Caco-2 (cell line): ENCODE data around the gene ASTE1. TPM values are rescaled to one million over a fixed set of nuclear protein-coding genes. Genes with fewer than 3 reads are reported as not detected.

ENCODE experiments used
- Bru-seq: library from RNA; stranded (reverse); fragments of 400-500 nt; gene quantifications from one replicate; lab custom pipeline; 2021; lab: Mats Ljungman, UMichigan
- BruChase-seq, 2 experiments: library from RNA; stranded (reverse); fragments of 400-500 nt; gene quantifications; one replicate each; lab custom pipeline; 2021; lab: Mats Ljungman, UMichigan
- BruUV-seq: library from RNA; stranded (reverse); fragments of 400-500 nt; replicated peaks from 2 replicates; lab custom pipeline; 2021; lab: Mats Ljungman, UMichigan
- CTCF ChIA-PET: fragments of 300-600 bp; sonication (Branson Sonifier 250); formaldehyde crosslinking; loops from one replicate; lab custom pipeline; 2022; ENCODE audit warnings: antibody characterized with exemption; lab: Charles Lee
- POLR2A ChIA-PET: fragments of 300-600 bp; sonication (Branson Sonifier 250); formaldehyde crosslinking; loops from one replicate; lab custom pipeline; 2022; ENCODE audit warnings: antibody characterized with exemption; lab: Charles Lee
- DNase-seq, 2 experiments: peaks; one replicate each; pipeline versions ENCODE4 v3.0.0 to v3.0.0-alpha.2; 2020 to 2022
- H3K27me3 ChIP-seq: replicated peaks from 2 replicates; pipeline ENCODE4 v1.6.0; 2011; ENCODE audit warnings: low read length; ENCODE audit not compliant: control insufficient read depth, insufficient read depth
- H3K36me3 ChIP-seq: 2 replicates; pipeline ENCODE4 v1.5.1; 2011; ENCODE audit warnings: low read length; ENCODE audit not compliant: control insufficient read depth, insufficient read depth
- H3K4me1 ChIP-seq: fragments of 250-450 bp; sonication (Bioruptor Pico); 2 replicates; pipeline ENCODE4 v1.5.1; 2020; ENCODE audit warnings: mild to moderate bottlenecking
- H3K4me3 ChIP-seq: 2 replicates; pipeline ENCODE4 v1.5.1; 2011; ENCODE audit warnings: low read depth, mild to moderate bottlenecking, control low read depth, low read length
- H3K9me3 ChIP-seq: fragments of 250-450 bp; sonication (Bioruptor Pico); 2 replicates; pipeline ENCODE4 v1.5.1; 2020; ENCODE audit warnings: mild to moderate bottlenecking, moderate library complexity
- H3K27ac Mint-ChIP-seq: one replicate; pipeline ENCODE4 v1.8.0; 2022; ENCODE audit warnings: mixed read lengths; ENCODE audit not compliant: unreplicated experiment
- H3K27me3 Mint-ChIP-seq: one replicate; pipeline ENCODE4 v1.8.0; 2022; ENCODE audit warnings: mixed read lengths; ENCODE audit not compliant: insufficient read depth, unreplicated experiment
- H3K36me3 Mint-ChIP-seq: one replicate; pipeline ENCODE4 v1.8.0; 2022; ENCODE audit warnings: mild to moderate bottlenecking, mixed read lengths; ENCODE audit not compliant: insufficient read depth, unreplicated experiment
- H3K4me1 Mint-ChIP-seq: one replicate; pipeline ENCODE4 v1.8.0; 2022; ENCODE audit warnings: low read depth, mixed read lengths; ENCODE audit not compliant: unreplicated experiment
- H3K4me3 Mint-ChIP-seq: one replicate; pipeline ENCODE4 v1.8.0; 2022; ENCODE audit warnings: mild to moderate bottlenecking, moderate library complexity, mixed read lengths; ENCODE audit not compliant: unreplicated experiment
- H3K9me3 Mint-ChIP-seq: one replicate; pipeline ENCODE4 v1.8.0; 2022; ENCODE audit warnings: mixed read lengths; ENCODE audit not compliant: unreplicated experiment
- intact Hi-C: fragments of 100-400 bp; cut with micrococcal nuclease; formaldehyde crosslinking; loops from one replicate; pipeline ENCODE4 v1.10.0; 2022; ENCODE audit not compliant: unreplicated experiment
- long read RNA-seq: library from polyadenylated mRNA; stranded (forward); transcript quantifications from one replicate; pipeline ENCODE4 v2.0.0, GENCODE V29; 2022
- total RNA-seq: library from RNA; stranded (reverse); gene quantifications from 2 replicates; pipeline ENCODE4 v1.2.3, GENCODE V29; 2022
- TF ChIP-seq, protein P1 (sequence below), 2 experiments: fragments of 200-600 bp in 1 of 2; IDR thresholded peaks; 1 replicate in 1 of 2; 2 replicates in 1 of 2; pipeline versions ENCODE4 v1.5.1 to v1.8.0; 2011 to 2022; ENCODE audit warnings: antibody characterized with exemption in 1 of 2, control low read depth in 1 of 2, inconsistent platforms in 1 of 2, low read depth in 1 of 2, low read length in 1 of 2, mild to moderate bottlenecking in 1 of 2, moderate library complexity in 1 of 2; ENCODE audit not compliant: insufficient read depth in 1 of 2, severe bottlenecking in 1 of 2, unreplicated experiment in 1 of 2

ASTE1 gene, protein sequence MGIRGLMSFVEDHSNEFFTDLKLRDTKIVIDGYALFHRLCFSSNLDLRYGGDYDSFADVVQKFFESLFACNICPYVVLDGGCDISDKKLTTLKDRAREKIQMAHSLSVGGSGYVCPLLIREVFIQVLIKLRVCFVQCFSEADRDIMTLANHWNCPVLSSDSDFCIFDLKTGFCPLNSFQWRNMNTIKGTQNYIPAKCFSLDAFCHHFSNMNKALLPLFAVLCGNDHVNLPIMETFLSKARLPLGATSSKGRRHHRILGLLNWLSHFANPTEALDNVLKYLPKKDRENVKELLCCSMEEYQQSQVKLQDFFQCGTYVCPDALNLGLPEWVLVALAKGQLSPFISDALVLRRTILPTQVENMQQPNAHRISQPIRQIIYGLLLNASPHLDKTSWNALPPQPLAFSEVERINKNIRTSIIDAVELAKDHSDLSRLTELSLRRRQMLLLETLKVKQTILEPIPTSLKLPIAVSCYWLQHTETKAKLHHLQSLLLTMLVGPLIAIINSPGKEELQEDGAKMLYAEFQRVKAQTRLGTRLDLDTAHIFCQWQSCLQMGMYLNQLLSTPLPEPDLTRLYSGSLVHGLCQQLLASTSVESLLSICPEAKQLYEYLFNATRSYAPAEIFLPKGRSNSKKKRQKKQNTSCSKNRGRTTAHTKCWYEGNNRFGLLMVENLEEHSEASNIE
- total RNA-seq, result 8.7 and 11.0 TPM in 2 replicates
- Bru-seq, nascent RNA, result percentile 81 among the genes with signal in this experiment
- percentile 78 among the genes with signal in this experiment for BruChase-seq, experiment 1, labeled RNA remaining after a 2-hour chase
- BruChase-seq, experiment 2, labeled RNA remaining after a 6-hour chase, result percentile 50 among the genes with signal in this experiment
- long read RNA-seq, transcript ASTE1-201 (6 exons, 2,664 nt), result major isoform, 10 of 18 reads
- long read RNA-seq, partial matches to known transcripts, result 2 of 18 reads
- long read RNA-seq, other reads (novel, unspliced or antisense), result 5 of 18 reads

DNA sequence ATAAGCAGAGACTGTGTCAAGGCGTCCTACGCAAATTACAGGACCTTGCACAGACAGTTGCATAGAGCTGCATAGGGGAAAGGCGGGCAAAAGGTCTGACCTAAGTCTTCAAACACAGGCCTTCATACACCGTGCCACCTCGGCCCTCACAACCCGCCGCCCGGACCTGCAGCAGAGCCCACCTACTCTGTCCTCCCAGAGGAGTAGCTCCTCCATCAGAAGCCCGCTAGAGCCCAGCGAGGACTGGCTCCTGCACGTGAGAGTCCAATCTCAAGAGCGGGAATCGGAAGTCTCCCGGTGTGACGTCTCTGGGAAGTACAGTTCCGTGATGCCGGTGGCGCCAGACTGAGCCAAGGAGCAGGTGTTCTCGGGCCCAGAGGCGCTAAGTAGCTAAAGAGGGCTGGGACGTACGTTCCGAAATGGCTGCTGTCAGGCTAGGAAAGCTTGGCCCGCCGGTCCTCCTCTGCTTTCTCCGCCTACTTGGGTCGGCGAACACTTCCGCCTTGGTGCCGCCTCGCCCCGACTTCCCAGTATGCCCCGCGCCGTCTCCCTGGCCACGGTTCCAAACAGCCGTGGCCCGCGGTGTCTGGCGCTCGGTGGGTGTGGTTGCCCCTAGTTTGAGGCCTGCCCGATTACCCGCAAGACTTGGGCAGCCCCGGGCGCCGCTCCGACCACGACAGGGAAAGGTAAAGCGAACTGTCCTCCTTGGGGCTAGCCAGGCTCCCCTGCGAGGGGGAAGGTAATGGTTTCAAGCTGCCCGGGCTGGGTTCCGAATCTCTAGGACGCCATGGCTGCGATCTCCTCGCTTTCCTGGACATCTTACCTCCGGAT lies at the start of gene ASTE1, which contains the start of gene NEK11:
TSS of gene ASTE1 (minus strand) at position 505 of the 831 bp plus-strand sequence. CDS start 1,519 bp downstream, outside the sequence.
TSS of gene NEK11 (plus strand) at position 557 of the 831 bp plus-strand sequence. CDS start 2,832 bp downstream, outside the sequence.
- TSS peak; percentile 60 for BruUV-seq
- POLR2A ChIA-PET, result interaction anchor here (0.5 to 1.5 kb wide), 6 partner anchors 12 to 1073 kb away, joined by 3 to 6 read pairs (median 4); partner anchors contain the start of genes ATP2C1 and NUDT16
- H3K9me3 Mint-ChIP-seq, result no peaks in the 10 kb centered on the region
- intact Hi-C loops, result loop anchor here (1.0 to 10.0 kb wide), 3 partner anchors 133 to 476 kb away; partner anchors contain the start of genes MRPL3 and PIK3R4
- H3K4me1 Mint-ChIP-seq, result peaks cover 23% of the 10 kb centered on the region
- Histone ChIP-seq H3K36me3 (peaks cover 4% of the 10 kb centered on the region), H3K9me3 (no peaks in the 10 kb centered on the region), H3K4me3 (peak within 1 kb of the TSS; percentile 60), H3K4me1 (peaks cover 19% of the 10 kb centered on the region; the same call in 1 of the 2 replicates), H3K27me3 (no peaks in the 10 kb centered on the region)
- H3K36me3 Mint-ChIP-seq, result peaks cover 19% of the 10 kb centered on the region
- peak within 1 kb of the TSS; percentile 95 for H3K27ac Mint-ChIP-seq
- H3K4me3 Mint-ChIP-seq, result peak within 1 kb of the TSS; percentile 82
- DNase-seq, result peak; percentile 88 to 92
- H3K27me3 Mint-ChIP-seq, result no peaks in the 10 kb centered on the region
- CTCF ChIA-PET, result no interaction called here
- TF ChIP-seq, protein P1, sequence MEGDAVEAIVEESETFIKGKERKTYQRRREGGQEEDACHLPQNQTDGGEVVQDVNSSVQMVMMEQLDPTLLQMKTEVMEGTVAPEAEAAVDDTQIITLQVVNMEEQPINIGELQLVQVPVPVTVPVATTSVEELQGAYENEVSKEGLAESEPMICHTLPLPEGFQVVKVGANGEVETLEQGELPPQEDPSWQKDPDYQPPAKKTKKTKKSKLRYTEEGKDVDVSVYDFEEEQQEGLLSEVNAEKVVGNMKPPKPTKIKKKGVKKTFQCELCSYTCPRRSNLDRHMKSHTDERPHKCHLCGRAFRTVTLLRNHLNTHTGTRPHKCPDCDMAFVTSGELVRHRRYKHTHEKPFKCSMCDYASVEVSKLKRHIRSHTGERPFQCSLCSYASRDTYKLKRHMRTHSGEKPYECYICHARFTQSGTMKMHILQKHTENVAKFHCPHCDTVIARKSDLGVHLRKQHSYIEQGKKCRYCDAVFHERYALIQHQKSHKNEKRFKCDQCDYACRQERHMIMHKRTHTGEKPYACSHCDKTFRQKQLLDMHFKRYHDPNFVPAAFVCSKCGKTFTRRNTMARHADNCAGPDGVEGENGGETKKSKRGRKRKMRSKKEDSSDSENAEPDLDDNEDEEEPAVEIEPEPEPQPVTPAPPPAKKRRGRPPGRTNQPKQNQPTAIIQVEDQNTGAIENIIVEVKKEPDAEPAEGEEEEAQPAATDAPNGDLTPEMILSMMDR (IDR thresholded peaks at IDR 0.05; ENCODE audit: insufficient read depth in 1 of 2, low read depth in 1 of 2, low read length in 1 of 2, severe bottlenecking in 1 of 2, unreplicated experiment in 1 of 2), result no peak

DNA sequence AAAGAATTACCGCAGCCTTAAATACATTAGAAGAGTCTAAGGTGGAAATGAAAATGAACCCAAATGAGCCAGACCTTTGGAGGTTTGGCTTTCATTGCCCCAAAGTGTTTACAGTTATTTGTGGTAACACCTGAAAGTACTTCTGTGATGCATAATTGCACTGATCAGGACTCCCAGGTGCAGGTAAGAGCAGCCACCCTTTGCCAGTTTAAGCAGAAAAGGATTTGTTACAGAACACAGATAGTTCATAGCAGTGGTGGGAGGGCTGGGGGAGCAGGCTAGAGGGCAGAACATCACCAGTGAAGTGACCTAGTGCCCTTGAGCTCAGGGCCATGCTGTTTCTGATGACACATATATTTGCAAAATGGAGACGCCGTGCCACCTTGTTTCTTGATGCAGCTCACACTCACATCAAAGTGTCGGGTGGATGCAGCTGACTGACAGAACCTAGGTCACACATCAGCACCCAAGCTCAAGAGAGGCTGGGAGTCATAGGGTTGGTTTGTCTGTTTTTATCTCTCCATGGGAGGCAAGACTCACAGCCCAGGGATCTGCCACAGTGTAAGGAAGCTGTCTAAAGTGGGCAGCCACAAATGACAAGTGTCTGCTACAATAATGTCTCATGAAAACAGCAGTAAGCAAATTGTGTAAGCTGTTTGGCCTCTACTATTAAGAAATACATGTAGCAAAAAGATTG lies 49.2 kb upstream of the ASTE1 start:
- no peaks in the 10 kb centered on the region for H3K4me1 ChIP-seq
- no peak for DNase-seq
- H3K27ac Mint-ChIP-seq, result no peak overlapping the region
- no peak overlapping the region for H3K4me3 ChIP-seq
- no peaks in the 10 kb centered on the region for H3K27me3 Mint-ChIP-seq
- ChIA-PET CTCF (no interaction called here), POLR2A (no interaction called here)
- no peaks in the 10 kb centered on the region for H3K4me1 Mint-ChIP-seq
- H3K9me3 ChIP-seq, result no peaks in the 10 kb centered on the region
- H3K27me3 ChIP-seq, result no peaks in the 10 kb centered on the region
- no peaks in the 10 kb centered on the region for H3K36me3 ChIP-seq
- intact Hi-C loops, result no loop called here
- no peaks in the 10 kb centered on the region for H3K36me3 Mint-ChIP-seq
- no peaks in the 10 kb centered on the region for H3K9me3 Mint-ChIP-seq
- TF ChIP-seq, protein P1 (IDR thresholded peaks at IDR 0.05; ENCODE audit: insufficient read depth in 1 of 2, low read depth in 1 of 2, low read length in 1 of 2, severe bottlenecking in 1 of 2, unreplicated experiment in 1 of 2), result no peak
- no peak overlapping the region for H3K4me3 Mint-ChIP-seq
- BruUV-seq, result no TSS peak
